Superior temporal gyrus (tissue), 1 donor: ENCODE measurements around the gene AGO4.
"Not testable (repeated sequence)": the region's sequence is repeated elsewhere in the genome, so short reads cannot be mapped to it uniquely, and the experiment has no call there.

Experiments used
- DNase-seq: peaks from one replicate; pipeline ENCODE4 v3.0.0-alpha.2; 2016; ENCODE audit errors: extremely low spot score

AGO4 gene

DNA sequence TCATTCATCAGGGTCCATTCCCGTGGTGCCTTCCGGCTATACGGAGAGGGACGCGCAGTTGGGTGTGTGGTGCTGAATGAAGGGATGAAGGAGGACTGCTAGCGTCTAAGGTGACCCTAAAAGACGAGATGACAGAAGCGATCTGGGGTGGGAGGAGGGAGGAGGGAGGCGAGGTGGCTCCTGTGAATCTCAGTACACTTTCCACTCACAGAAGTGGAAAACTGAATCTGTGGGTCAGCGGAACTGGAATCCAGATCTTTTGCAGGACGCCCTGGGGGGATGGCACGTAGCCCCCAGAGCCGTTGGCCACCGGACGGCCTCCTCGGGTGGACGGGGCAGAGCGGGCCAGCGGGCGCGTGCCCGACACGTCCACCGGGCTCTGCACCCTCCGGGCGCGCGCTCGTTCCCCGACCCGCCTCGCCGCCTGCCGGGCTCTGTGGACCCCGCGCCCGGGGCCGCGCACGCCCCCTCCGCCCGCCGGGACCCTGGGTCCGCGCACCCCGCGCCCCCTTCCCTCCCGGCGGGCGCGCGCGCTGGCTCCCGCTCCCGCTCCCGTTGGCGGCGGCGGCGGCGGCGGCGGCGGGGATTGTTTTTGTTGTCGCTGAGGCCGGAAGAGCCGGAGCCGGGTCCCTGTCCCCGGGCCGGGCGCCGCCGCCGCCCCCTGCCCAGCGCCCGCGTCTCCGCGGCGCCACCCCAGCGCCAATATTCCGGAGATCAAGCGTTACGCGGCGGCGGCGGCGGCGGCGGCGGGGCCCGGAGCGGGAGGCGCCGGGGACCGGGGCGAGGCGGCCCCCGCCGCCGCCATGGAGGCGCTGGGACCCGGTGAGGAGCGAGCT lies at the start of gene AGO4:
AGO4 (plus strand) TSS at position 403 of the 836 bp plus-strand sequence; CDS start at position 804, 401 bp downstream.
- DNase-seq: peak; percentile 54

DNA sequence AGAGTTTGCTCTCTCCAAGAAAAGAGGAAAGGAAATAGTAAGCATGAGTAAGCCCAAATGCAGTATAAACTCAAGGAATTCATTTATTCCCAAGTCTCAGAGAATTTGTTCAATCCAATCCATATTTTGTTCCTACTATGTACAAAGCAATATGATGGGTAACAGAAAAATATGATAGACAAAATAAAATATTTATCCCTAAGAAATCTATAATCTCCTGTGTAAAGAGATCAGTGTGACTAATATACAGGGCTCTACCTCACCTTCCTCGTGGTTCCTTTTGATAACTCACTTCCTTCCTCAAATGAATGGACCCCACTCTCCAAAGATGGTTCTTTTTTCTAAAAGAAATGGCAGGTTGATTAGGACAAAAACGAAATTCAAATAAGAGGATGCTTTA lies 45.7 kb upstream of the AGO4 start:
- DNase-seq: no peak

DNA sequence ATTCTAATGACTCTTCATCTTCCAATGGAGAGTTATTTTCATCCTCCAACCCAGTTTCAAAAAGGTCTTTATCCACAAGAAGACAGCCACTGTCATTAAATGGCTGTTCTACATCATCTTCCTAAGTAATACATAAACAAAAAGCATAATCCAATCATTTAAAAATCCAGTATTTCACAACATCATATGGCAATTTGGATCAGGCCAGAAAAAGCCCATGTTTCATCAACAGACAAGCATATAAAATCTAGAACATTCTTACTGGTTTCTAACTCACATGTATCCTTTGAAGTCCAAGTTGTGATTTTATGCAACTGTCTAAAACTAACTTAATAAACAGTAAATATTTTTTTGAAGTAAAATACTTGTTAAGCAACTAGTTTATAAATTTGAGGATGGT lies 44.6 kb upstream of the AGO4 start:
- no peak for DNase-seq

DNA sequence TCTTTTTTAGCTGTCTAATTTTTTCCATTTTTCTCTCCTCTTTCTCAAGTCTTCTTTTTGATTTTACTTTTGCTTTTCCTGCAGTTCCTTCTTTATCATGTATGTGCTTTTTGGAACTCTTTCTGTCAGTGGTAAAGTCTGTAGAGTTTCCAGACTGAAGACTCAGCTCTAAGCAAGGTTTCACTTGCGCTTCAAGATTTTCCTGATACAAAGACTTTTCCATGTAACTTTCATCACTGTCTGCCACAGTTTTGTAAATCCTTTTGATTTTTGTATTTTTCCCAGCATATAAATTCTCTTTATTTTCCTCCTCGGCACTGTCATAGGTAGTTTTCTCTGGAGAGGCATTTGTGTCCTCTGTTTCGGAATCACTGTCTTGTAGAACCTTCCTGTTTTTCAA lies 43.5 kb upstream of the AGO4 start:
- no peak for DNase-seq

DNA sequence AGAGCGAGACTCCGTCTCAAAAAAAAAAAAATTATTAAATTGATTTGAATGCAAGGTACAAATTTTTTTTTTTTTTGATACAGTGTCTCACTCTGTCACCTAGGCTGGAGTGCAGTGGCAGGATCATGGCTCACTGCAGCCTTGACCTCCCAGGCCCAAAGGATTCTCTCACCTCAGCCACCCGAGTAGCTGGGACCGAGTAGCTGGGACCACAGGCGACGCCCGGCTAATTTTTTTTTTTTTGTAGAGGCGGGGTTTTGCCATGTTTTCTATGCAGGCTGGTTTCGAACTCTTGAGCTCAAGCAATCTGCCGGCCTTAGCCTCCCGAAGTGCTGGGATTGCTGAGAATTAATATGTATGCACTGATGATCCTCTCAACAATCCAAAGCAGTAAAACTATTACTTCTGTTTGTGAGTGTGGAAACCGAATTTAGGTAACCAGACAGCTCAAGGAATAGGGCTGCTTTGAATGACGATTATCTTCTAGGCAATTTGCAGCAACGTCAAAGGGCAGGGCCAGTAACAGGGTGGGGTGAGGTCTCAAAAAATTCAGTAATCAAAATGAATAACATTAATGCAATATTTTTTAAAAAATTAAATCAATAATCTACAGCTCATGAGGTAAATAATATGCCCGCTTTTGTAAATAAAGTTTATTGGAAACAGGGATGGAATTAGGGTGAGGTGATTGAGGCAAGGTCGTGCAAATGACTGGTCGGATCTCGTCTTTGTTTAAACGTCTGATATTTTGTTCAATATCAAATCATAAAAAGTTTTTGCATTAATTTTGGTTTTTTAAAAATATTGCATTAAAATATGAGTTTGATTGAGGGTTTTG lies 39.2 kb upstream of the AGO4 start:
- DNase-seq: no peak

DNA sequence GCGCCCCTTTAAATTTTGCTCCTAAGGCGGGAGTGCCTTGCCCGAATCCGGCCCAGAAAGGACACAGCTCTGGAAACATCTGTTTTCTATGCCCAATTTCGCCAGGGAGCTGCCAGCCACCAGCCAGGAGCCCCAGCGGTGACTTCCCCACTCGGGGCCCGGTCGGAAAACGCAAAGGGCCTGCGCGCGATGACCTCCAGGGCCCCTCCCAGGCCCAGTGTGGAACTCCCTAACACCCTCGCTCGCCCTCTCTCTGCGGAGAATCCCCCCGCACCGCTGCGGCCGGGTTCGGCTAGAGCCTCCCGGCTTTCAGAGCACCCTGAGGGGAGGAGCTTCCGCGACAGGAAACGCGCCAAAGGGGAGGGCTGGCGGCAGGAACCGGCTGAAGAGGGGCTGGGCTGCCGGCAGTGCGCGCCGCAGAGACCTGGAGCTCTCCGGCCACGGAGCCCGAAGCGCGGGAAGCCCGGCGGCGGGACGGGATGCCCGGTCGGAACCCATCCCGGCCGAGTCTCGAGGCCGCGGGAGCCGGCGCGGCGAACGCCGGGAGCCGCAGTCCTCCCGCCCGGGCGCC lies 38.5 kb upstream of the AGO4 start:
- DNase-seq: peak; percentile 71

DNA sequence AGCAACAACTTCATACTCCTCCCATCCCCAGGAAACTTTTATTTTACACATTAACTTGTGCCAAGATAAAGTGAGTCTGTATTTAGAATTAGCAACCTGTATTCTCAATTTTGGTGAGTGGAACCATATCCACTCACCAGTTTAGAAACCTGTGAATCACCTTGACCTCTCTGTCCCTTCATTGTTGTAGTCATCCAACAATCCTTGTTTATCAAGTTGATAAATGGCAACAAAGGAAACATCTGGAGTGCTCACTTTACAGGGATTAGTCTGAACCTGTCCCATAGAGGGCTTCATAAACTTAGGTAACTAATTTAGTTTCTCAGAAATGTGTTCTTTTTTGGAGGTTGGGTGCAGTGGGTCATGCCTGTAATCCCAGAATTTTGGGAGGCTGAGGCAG lies 34.1 kb upstream of the AGO4 start:
- DNase-seq: no peak

DNA sequence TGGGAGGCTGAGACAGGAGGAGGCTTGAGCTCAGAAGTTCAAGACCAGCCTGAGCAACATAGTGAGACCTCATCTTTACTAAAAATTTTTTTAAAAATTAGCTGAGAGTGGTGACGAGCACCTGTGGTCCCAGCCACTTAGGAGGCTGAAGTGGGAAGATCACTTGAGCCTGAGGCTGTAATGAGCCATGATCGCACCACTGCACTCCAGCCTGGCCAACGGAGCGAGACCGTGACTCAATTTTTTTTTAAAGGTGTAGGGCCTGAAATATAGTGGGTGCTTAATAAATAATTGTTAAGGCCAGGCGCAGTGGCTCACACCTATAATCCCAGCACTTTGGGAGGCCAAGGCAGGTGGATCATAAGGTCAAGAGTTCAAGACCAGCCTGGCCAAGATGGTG lies 31.6 kb upstream of the AGO4 start:
- DNase-seq: not testable (repeated sequence)

DNA sequence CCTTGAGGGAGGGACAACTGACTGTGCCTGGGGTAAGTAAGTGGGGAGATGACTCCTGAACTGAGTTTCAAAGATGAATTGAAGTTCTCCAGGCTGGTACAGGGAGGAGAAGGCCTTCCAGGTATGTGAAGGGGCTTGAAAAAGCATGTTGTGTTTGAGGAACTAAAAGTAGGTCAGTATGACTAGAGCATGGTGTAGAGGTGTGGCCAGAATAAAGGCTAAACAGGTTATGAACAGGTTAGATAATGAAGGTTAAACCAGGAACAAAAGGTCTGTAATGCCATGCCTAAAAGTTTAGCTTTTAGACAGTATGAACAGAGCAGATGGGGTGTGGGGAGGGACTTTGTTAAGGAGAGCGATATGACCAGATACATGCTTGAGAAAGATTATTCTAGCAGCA lies 30.7 kb upstream of the AGO4 start:
- no peak for DNase-seq

DNA sequence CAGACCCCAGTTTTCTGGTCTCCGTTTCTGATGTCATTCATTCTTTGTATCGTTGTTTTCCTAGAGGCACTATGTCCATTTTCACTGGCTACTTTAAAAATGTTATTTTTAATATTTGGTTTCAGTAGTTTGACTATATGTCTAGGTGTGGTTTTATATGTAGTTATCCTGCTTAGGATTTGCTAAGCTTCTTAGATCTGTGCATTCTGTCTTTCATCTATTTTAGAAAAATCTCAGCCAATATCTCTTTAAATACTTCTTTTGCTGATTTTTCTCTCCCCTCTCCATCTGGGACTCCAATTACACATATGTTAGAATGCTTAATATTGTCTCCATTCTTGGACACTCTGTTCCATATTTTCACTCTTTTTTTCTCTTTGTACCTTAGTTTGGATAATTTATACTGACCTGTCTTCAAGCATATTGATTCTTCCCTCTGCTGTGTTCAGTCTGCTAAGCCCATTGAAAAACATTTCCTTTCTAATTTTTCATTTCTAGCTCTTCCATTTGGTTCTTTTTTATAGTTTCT lies 24.7 kb upstream of the AGO4 start:
- DNase-seq: no peak

DNA sequence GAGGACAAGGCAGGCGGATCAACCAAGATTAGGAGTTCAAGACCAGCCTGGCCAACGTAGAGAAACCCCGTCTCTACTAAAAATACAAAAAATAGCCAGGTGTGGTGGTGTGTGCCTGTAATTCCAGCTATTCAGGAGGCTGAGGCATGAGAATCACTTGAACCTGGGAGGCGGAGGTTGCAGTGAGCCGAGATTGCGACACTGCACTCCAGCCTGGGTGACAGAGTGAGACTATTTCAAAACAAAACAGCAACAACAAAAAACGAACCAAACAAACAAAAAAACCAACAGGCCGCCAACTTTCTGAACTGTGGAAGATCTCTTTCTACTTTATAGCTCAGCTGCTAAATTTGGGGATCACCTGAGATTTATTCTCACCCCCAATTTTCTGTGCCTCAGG lies 23.5 kb upstream of the AGO4 start:
- DNase-seq: not testable (repeated sequence)

DNA sequence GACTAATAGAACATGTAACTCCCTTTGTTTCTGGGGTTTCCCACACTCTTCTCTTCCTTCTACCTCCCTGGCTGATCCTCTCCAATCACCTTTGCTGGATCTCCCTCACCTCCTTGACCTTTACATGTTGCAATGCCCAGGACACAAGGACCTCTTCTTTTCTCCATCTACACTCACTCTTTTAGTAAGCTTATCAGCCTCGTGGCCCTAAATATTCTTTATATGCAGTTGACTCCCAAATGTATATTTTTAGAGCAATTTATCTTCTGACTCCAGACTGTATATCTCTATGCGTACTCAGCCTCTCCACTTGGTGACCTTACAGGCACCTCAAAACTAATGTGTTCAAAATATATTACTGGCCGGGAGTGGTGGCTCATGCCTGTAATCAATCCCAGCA lies 19.7 kb upstream of the AGO4 start:
- no peak for DNase-seq

DNA sequence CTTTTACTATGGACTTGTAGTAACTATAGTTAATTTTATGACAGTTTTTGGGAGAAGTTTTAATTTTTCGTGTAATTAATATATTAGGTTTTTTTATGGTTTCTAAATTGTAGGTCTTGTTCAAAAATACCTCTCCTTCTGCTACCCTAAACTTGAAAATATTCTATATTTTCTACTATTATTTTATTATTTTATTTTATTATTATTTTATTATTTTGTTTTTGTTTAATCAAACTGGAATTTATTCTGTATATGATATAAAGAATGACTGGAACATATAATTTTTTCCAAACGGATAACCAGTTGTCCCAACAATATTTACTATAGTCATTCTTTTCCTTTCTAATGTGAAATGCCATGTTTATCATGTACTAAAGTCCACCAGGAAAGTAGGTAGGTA lies 17.1 kb upstream of the AGO4 start:
- no peak for DNase-seq

DNA sequence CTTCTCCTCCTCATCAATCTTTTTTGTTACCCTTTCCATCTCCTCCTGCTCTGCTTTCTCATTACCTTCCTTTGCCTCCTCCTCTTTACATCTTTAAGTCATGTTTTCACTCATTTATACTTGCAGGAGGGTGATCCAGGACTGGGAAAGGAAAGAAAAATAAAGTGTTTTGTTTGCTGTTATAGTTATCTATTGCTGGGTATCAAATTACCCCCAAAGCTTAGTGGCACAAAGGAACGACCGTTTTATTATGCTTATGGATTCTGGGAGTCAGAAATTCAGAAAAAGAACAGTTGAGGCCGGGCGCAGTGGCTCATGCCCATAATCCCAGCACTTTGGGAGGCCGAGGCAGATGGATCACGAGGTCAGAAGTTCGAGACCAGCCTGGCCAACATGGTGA lies 12.5 kb upstream of the AGO4 start:
- DNase-seq: no peak

DNA sequence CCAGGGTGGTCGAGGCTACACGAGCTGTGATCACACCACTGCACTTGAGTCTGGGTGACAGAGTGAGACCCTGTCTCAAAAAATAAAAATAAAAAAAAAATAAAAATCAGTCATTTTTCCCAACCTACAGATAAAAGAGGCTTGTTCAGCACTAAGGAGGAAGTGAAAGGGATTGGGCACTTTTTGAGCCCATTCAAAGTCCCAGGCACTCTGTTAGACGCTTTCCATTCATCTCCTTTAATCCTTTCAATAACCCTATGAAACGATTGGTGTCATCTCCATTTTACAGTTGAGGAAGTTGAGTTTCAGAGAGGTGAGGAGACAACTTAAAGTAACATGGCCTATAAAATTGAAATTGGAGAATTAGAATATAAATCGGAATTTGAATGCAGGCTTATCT lies 10.4 kb upstream of the AGO4 start:
- no peak for DNase-seq

DNA sequence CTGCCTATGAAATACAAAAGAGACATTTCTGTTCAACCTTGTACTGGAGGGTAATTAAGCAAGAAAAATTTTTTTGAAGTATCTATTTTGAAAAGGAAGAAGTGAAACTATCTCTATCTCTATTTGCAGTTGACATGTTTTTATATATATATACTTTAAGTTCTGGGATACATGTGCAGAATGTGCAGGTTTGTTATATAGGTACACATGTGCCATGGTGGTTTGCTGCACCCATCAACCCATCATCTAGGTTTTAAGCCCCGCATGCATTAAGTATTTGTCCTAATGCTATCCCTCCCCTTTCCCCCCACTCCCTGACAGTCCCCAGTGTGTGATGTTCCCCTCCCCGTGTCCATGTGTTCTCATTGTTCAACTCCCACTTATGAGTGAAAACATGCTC lies 9.8 kb upstream of the AGO4 start:
- not testable (repeated sequence) for DNase-seq

DNA sequence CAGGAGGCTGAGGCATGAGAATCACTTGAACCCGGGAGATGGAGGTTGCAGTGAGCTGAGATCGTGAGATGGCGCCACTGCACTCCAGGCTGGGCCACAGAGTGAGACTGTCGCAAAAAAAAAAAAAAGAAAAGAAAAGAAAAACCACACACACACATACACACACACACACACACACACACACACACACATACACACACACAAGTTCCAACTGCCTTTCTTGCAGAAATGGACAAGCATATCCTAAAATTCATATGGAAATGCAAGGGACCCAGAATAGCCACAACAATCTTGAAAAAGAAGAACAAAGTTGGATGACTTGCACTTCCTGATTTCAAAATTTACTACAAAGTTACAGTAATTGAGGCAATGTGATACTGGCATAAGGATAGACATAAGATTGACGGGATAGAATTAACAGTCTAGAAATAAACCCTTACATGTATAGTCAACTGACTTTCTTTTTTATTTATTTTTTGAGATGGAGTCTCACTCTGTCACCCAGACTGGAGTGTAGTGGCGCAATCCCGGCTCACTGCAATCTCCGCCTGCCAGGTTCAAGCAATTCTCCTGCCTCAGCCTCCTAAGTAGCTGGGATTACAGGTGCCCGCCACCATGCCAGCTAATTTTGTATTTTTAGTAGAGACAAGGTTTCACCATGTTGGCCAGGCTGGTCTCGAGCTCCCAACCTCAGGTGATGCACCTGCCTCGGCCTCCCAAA lies 7.5 kb upstream of the AGO4 start:
- not testable (repeated sequence) for DNase-seq

DNA sequence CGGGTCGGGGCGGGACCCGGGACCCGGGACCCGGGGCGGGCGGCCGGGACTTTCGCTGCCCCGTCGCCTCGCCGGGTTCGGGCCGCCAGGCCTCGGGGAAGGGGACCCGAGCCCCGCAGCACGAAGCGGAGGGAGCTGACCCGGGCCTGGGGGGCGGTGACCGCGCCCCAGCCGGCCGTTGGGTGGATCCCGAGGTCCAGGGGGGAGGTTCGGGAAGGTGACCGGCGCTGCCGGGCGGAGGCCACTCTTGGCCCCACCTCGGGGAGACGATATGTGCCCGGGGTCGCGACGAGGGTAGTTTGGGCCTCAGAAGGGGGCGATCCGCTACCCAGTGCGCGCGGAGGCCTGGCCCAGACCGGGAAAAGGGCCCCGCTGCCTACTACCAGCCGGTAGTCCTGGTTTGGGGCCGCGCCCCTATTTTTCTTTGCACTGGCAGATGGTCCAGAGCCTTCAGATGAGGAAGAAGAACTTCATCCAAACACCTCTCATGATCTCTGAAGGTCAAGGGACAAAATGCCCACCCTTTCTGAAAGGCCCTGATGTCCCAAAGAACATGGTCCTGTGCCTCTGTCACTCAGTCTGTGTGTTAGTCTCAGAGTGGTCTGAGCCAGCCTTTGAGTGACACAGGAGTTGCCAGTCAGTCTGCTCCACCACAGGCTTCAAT lies 766 bp downstream of the AGO4 start:
- peak; percentile 60 for DNase-seq

DNA sequence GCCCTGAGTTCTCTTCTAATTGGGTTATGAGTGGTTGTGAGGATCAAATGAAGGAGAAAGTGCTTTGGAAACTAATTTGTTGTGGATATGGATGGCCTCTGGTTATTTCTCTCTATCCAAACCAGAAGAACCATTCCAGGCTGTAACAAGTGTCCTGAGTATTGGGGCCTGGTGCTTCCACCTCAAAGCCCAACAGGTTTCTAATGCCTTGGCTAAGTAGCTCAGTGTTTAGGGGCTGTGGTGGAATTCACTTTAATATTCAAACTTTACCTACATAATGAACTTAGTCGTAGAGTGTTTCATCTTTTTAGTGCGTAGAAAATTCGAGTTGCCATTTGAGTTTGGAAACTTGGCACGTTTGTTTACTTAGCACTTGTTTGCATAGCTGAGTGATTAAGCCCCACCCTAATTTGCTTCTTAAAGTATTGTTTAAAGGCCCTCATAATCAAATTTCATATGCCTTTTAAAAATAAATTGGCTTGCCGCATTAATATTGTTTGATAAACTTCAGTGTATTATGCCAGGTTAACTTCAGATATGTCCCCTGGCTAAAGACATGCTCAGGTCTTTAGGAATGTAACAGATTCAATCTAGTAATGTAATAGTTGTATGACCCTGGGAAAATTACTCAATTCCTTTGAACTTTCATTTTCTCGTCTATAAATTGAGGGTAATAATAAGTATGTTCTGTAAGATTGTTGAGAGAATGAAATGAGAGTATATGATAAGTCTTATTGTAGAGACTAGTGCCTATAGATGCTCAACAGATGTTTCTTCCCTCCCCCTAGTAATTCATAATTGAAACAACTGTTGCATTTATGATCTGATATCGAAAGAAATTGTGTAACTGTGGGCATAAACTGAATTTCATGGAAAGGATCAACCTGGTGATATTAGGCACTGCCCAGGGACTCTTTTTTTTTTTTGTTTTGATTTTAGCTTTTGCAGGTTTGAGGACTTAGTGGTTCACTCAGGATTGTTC lies 1.6 kb downstream of the AGO4 start:
- DNase-seq: peak; percentile 16
